Brain microvascular endothelial cell (primary cell): ENCODE results near the gene CASTOR1.

ENCODE experiments used
- DNase-seq: peaks from one replicate; pipeline ENCODE4 v3.0.0-alpha.2; 2020
- H3K27ac ChIP-seq: fragments of 250-450 bp; sonication (Bioruptor Pico); 2 replicates; pipeline ENCODE4 v1.5.1; 2020; ENCODE audit warnings: mild to moderate bottlenecking, moderate library complexity
- H3K27me3 ChIP-seq: fragments of 250-450 bp; sonication (Bioruptor Pico); replicated peaks from 2 replicates; pipeline ENCODE4 v1.5.1; 2020; ENCODE audit warnings: mild to moderate bottlenecking
- H3K36me3 ChIP-seq: fragments of 250-450 bp; sonication (Bioruptor Pico); replicated peaks from 2 replicates; pipeline ENCODE4 v1.5.1; 2020; ENCODE audit warnings: mild to moderate bottlenecking
- H3K4me3 ChIP-seq: 2 replicates; pipeline ENCODE4 v1.5.1; 2011; ENCODE audit warnings: low read depth, mild to moderate bottlenecking, control low read depth, low read length, moderate library complexity
- in situ Hi-C: cut with HindIII; loops from 2 replicates; pipeline ENCODE4 v1.10.0; 2017; ENCODE audit warnings: low sequenced_read_pairs, low pct_ligation_motif_present
- TF ChIP-seq, protein P1 (sequence below): IDR thresholded peaks from 2 replicates; pipeline ENCODE4 v1.5.1; 2011; ENCODE audit warnings: low read depth, mild to moderate bottlenecking, moderate library complexity, low read length, control low read depth, inconsistent platforms; ENCODE audit errors: missing control alignments

CASTOR1 gene

GRCh38 chr22:30295576-30295975, 6.3 kb upstream of the CASTOR1 start:
- in situ Hi-C loops = no loop called here
- DNase-seq = no peak
- H3K4me3 ChIP-seq = no peak overlapping the region
- TF ChIP-seq, protein P1, sequence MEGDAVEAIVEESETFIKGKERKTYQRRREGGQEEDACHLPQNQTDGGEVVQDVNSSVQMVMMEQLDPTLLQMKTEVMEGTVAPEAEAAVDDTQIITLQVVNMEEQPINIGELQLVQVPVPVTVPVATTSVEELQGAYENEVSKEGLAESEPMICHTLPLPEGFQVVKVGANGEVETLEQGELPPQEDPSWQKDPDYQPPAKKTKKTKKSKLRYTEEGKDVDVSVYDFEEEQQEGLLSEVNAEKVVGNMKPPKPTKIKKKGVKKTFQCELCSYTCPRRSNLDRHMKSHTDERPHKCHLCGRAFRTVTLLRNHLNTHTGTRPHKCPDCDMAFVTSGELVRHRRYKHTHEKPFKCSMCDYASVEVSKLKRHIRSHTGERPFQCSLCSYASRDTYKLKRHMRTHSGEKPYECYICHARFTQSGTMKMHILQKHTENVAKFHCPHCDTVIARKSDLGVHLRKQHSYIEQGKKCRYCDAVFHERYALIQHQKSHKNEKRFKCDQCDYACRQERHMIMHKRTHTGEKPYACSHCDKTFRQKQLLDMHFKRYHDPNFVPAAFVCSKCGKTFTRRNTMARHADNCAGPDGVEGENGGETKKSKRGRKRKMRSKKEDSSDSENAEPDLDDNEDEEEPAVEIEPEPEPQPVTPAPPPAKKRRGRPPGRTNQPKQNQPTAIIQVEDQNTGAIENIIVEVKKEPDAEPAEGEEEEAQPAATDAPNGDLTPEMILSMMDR = no peak
- H3K36me3 ChIP-seq = peaks cover 68% of the 10 kb centered on the region
- H3K27ac ChIP-seq = no peak overlapping the region
- H3K27me3 ChIP-seq = no peaks in the 10 kb centered on the region

DNA sequence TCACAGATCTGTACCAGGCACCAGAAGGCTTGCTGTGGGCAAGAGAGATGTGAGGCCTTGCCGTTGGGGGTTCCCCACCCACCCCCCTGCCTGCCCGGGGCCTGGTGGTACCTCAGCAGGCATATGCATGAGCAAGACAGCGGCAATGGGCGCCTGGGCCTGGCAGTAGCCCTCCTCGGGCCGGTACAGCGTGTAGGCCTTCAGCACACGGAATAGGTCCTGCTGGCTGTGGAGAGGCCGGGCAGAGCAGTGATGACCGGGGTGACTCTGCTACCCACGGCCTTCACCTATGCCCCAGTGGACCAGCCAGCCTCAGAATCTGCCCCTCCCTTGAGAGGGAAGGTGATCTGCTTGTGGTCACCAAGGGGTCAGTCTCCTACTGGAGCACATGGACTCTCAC, 5.5 kb upstream of the CASTOR1 start:
- DNase-seq = no peak
- peaks cover 65% of the 10 kb centered on the region for H3K36me3 ChIP-seq
- no peak overlapping the region for H3K27ac ChIP-seq
- TF ChIP-seq, protein P1 = no peak
- H3K27me3 ChIP-seq = no peaks in the 10 kb centered on the region
- no peak overlapping the region for H3K4me3 ChIP-seq
- in situ Hi-C loops = no loop called here

GRCh38 chr22:30294066-30294465, 4.8 kb upstream of the CASTOR1 start:
- Histone ChIP-seq H3K4me3 (no peak overlapping the region), H3K36me3 (peaks cover 62% of the 10 kb centered on the region), H3K27ac (no peak overlapping the region), H3K27me3 (no peaks in the 10 kb centered on the region)
- in situ Hi-C loops = no loop called here
- DNase-seq = no peak
- TF ChIP-seq, protein P1 = no peak

- H3K27ac ChIP-seq = no peak overlapping the region
- no peak for DNase-seq
- in situ Hi-C loops = no loop called here
- no peaks in the 10 kb centered on the region for H3K27me3 ChIP-seq
- TF ChIP-seq, protein P1 = no peak
- no peak overlapping the region for H3K4me3 ChIP-seq
- peaks cover 53% of the 10 kb centered on the region for H3K36me3 ChIP-seq
Measured at GRCh38 chr22:30293026-30293425, 3.7 kb upstream of the CASTOR1 start.

- no peak for DNase-seq
- TF ChIP-seq, protein P1 = no peak
- Histone ChIP-seq H3K4me3 (no peak overlapping the region), H3K27ac (no peak overlapping the region), H3K27me3 (no peaks in the 10 kb centered on the region), H3K36me3 (peaks cover 52% of the 10 kb centered on the region)
- in situ Hi-C loops = no loop called here
Measured at GRCh38 chr22:30292069-30292970, 3.0 kb upstream of the CASTOR1 start.
